ENCODE measurements around the gene LSR. TPM values are rescaled to one million over a fixed set of nuclear protein-coding genes. Genes with fewer than 3 reads are reported as not detected.

LSR gene
- total RNA-seq, 1 experiment from 2014 or later = 211 TPM

DNA sequence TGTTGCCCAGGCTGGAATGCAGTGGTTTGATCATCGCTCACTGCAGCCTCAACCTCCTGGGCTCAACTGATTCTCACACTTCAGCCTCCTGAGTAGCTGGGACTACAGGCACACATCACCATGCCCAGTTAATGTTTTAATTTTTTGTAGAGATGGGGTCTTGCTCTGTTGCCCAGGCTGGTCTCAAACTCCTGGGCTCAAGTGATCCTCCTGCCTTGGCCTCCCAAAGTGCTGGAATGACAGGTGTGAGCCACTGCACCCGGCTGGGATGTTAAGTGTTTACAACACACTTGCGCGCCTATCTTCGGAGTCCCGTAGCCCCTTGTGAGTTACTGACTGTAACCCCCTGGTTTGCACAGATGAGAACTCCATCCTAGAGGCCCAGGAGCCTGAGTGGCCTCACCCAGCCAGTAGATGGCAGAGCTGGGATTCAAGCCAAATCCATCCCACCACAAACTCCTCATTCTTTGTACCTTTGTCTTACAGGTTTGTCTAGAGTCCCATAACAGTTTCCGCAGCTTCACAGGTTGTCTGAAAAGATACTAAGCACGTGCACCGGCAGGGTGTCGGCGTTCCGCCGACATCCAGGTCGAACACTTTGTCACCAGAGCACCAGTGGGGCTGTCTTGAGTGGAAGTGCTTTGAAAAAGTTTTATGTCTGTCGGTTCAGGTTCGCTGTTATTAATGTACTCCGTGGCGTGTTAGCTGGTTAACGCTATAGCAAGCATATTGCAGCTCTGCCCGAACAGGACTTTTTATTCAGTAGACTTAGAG lies 57.9 kb downstream of the LSR start:
- Histone ChIP-seq H4K20me1 (ENCODE audit: insufficient read depth) (no peaks in the 10 kb centered on the region), H2AFZ (ENCODE audit: low read depth, low read length, poor library complexity, severe bottlenecking) (no peak overlapping the region), H3K79me2 (ENCODE audit: insufficient read depth, low read length) (no peaks in the 10 kb centered on the region), H3K9me3 (ENCODE audit: control insufficient read depth in 1 of 2, insufficient read depth in 1 of 2, low read depth in 1 of 2, low read length in 2 of 2) (no peaks in the 10 kb centered on the region), H3K9me2 (ENCODE audit: insufficient read depth) (no peaks in the 10 kb centered on the region), H3K4me2 (ENCODE audit: low read length) (no peak overlapping the region), H3K36me3 (ENCODE audit: control insufficient read depth in 1 of 2, insufficient read depth in 2 of 2, low read length in 2 of 2) (no peaks in the 10 kb centered on the region), H3K4me3 (replicated peaks in 1 of 2; ENCODE audit: low read depth in 1 of 2, low read length in 2 of 2) (no peak overlapping the region), H3K9ac (ENCODE audit: low read length) (no peak overlapping the region), H3K4me1 (ENCODE audit: control insufficient read depth in 1 of 2, insufficient read depth in 2 of 2, low read length in 2 of 2) (peaks cover 0 to 20% of the 10 kb centered on the region in 2 experiments; a peak in 1 of 4 replicates), H3K27me3 (ENCODE audit: insufficient read depth, low read length) (no peaks in the 10 kb centered on the region), H3K27ac (ENCODE audit: low read depth, low read length) (no peak overlapping the region)
- ChIA-PET RAD21 (ENCODE audit: low non-redundant PET in 1 of 2, low total read pairs in 2 of 2, uncharacterized antibody in 2 of 2, unreplicated experiment in 2 of 2) (no interaction called here), POLR2A (interaction anchor here (0.8 kb wide), 1 partner anchor 12 kb away, joined by 3 read pairs; no protein-coding TSS in a partner anchor), CTCF (interaction anchor here (1.6 kb wide), 1 partner anchor 9 kb away, joined by 4 read pairs; no protein-coding TSS in a partner anchor)
- no peak for DNase-seq (ENCODE audit: low read depth, low spot score)
- intact Hi-C loops (cut with micrococcal nuclease) = no loop called here
- peak; percentile 80 for ATAC-seq
- no TSS peak for BruUV-seq (replicated peaks)
- TF ChIP-seq, protein P1, sequence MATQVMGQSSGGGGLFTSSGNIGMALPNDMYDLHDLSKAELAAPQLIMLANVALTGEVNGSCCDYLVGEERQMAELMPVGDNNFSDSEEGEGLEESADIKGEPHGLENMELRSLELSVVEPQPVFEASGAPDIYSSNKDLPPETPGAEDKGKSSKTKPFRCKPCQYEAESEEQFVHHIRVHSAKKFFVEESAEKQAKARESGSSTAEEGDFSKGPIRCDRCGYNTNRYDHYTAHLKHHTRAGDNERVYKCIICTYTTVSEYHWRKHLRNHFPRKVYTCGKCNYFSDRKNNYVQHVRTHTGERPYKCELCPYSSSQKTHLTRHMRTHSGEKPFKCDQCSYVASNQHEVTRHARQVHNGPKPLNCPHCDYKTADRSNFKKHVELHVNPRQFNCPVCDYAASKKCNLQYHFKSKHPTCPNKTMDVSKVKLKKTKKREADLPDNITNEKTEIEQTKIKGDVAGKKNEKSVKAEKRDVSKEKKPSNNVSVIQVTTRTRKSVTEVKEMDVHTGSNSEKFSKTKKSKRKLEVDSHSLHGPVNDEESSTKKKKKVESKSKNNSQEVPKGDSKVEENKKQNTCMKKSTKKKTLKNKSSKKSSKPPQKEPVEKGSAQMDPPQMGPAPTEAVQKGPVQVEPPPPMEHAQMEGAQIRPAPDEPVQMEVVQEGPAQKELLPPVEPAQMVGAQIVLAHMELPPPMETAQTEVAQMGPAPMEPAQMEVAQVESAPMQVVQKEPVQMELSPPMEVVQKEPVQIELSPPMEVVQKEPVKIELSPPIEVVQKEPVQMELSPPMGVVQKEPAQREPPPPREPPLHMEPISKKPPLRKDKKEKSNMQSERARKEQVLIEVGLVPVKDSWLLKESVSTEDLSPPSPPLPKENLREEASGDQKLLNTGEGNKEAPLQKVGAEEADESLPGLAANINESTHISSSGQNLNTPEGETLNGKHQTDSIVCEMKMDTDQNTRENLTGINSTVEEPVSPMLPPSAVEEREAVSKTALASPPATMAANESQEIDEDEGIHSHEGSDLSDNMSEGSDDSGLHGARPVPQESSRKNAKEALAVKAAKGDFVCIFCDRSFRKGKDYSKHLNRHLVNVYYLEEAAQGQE (IDR thresholded peaks at IDR 0.05; ENCODE audit: low read depth) = no peak
- TF ChIP-seq, protein P2, sequence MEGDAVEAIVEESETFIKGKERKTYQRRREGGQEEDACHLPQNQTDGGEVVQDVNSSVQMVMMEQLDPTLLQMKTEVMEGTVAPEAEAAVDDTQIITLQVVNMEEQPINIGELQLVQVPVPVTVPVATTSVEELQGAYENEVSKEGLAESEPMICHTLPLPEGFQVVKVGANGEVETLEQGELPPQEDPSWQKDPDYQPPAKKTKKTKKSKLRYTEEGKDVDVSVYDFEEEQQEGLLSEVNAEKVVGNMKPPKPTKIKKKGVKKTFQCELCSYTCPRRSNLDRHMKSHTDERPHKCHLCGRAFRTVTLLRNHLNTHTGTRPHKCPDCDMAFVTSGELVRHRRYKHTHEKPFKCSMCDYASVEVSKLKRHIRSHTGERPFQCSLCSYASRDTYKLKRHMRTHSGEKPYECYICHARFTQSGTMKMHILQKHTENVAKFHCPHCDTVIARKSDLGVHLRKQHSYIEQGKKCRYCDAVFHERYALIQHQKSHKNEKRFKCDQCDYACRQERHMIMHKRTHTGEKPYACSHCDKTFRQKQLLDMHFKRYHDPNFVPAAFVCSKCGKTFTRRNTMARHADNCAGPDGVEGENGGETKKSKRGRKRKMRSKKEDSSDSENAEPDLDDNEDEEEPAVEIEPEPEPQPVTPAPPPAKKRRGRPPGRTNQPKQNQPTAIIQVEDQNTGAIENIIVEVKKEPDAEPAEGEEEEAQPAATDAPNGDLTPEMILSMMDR (IDR thresholded peaks at IDR 0.05 in 2 of 3, conservative IDR thresholded peaks at IDR 0.05 in 1 of 3; ENCODE audit: borderline replicate concordance in 1 of 3, insufficient read depth in 1 of 3, low read depth in 2 of 3, low read length in 2 of 3) = peak; percentile 21 to 71 (median 49); a peak in 4 of 6 replicates
